Cardiac fibroblast (primary cell): Measurements from ENCODE around the gene PDE4D.
A peak's percentile ranks its signal among the peaks of the same experiment; 100 is the strongest.

Source experiments
- DNase-seq, 2 donors: peaks; one replicate each; pipeline versions ENCODE4 v3.0.0 to v3.0.0-alpha.2; 2010; ENCODE audit warnings: low read depth in 2 of 2
- H3K4me3 ChIP-seq, 2 donors: replicated peaks in 1 of 2; 1 replicate in 1 of 2; 2 replicates in 1 of 2; pipeline ENCODE4 v1.5.1; 2011; ENCODE audit warnings: low read depth in 2 of 2, low read length in 2 of 2, mild to moderate bottlenecking in 2 of 2, moderate library complexity in 1 of 2
- TF ChIP-seq, protein P1 (sequence below): IDR thresholded peaks from one replicate; pipeline ENCODE4 v1.5.1; 2011; ENCODE audit warnings: low read depth, mild to moderate bottlenecking, low read length, inconsistent platforms

The PDE4D gene

GRCh38 chr5:59019078-59019477 lies 874.4 kb downstream of the PDE4D start:
- no peak for DNase-seq
- TF ChIP-seq, protein P1, sequence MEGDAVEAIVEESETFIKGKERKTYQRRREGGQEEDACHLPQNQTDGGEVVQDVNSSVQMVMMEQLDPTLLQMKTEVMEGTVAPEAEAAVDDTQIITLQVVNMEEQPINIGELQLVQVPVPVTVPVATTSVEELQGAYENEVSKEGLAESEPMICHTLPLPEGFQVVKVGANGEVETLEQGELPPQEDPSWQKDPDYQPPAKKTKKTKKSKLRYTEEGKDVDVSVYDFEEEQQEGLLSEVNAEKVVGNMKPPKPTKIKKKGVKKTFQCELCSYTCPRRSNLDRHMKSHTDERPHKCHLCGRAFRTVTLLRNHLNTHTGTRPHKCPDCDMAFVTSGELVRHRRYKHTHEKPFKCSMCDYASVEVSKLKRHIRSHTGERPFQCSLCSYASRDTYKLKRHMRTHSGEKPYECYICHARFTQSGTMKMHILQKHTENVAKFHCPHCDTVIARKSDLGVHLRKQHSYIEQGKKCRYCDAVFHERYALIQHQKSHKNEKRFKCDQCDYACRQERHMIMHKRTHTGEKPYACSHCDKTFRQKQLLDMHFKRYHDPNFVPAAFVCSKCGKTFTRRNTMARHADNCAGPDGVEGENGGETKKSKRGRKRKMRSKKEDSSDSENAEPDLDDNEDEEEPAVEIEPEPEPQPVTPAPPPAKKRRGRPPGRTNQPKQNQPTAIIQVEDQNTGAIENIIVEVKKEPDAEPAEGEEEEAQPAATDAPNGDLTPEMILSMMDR, result no peak
- no peak overlapping the region for H3K4me3 ChIP-seq

GRCh38 chr5:59016925-59017324 lies 876.6 kb downstream of the PDE4D start:
- no peak overlapping the region for H3K4me3 ChIP-seq
- TF ChIP-seq, protein P1, result no peak
- no peak for DNase-seq

GRCh38 chr5:59008816-59009473 lies 884.6 kb downstream of the PDE4D start:
- no peak overlapping the region for H3K4me3 ChIP-seq
- no peak for DNase-seq
- TF ChIP-seq, protein P1, result no peak

GRCh38 chr5:59007460-59008063 lies 886.0 kb downstream of the PDE4D start:
- H3K4me3 ChIP-seq, result no peak overlapping the region
- TF ChIP-seq, protein P1, result peak; percentile 35
- DNase-seq, result peak; percentile 55 to 63

GRCh38 chr5:59005934-59006701 lies 887.4 kb downstream of the PDE4D start:
- DNase-seq, result no peak
- H3K4me3 ChIP-seq, result no peak overlapping the region
- TF ChIP-seq, protein P1, result no peak

GRCh38 chr5:59003641-59004040 lies 889.9 kb downstream of the PDE4D start:
- H3K4me3 ChIP-seq, result no peak overlapping the region
- DNase-seq, result no peak
- TF ChIP-seq, protein P1, result no peak
